Ovary (tissue), 9 donors: ENCODE measurements around the gene GRB14. TPM values are rescaled to one million over a fixed set of nuclear protein-coding genes. Genes with fewer than 3 reads are reported as not detected.

ENCODE experiments used
- DNase-seq, 5 donors: peaks; one replicate each; pipeline ENCODE4 v3.0.0-alpha.2; 2019 to 2020
- H3K27ac ChIP-seq, 2 donors: fragments of 200-600 bp; one replicate each; pipeline versions ENCODE4 v1.5.1 to v1.8.0; 2019 to 2022
- H3K27me3 ChIP-seq: fragments of 200-600 bp; one replicate; pipeline ENCODE4 v1.8.0; 2022
- H3K36me3 ChIP-seq: fragments of 200-600 bp; sonication (generic); one replicate; pipeline ENCODE4 v1.5.1; 2019
- H3K4me1 ChIP-seq: one replicate; pipeline ENCODE4 v1.8.1; 2013; ENCODE audit warnings: mild to moderate bottlenecking, moderate library complexity; ENCODE audit not compliant: insufficient read depth
- H3K4me3 ChIP-seq: fragments of 200-600 bp; sonication (generic); one replicate; pipeline ENCODE4 v1.5.1; 2017
- H3K9me3 ChIP-seq, 2 donors: fragments of 200-600 bp in 1 of 2; sonication (generic) in 1 of 2; one replicate each; pipeline versions ENCODE4 v1.5.1 to v1.8.1; 2013 to 2019; ENCODE audit warnings: mild to moderate bottlenecking in 1 of 2, moderate library complexity in 1 of 2
- CTCF ChIP-seq, 3 donors: fragments of 450-650 bp in 2 of 3; fragments of 200-600 bp in 1 of 3; IDR thresholded peaks; one replicate each; pipeline versions ENCODE4 v1.5.1 to v1.8.0; 2016 to 2022; ENCODE audit warnings: antibody characterized with exemption in 3 of 3, mild to moderate bottlenecking in 1 of 3
- EP300 ChIP-seq: sonication (generic); formaldehyde crosslinking; IDR thresholded peaks from one replicate; pipeline ENCODE4 v1.6.1; 2017; ENCODE audit warnings: antibody characterized with exemption
- POLR2A ChIP-seq: fragments of 450-650 bp; IDR thresholded peaks from one replicate; pipeline ENCODE4 v1.6.1; 2017; ENCODE audit warnings: antibody characterized with exemption, mild to moderate bottlenecking, moderate library complexity
- WGBS, 3 donors: extraction: QIAGEN DNeasy Blood & Tissue Kit in 1 of 3; methylation state at CpG; one replicate each; pipeline versions ENCODE4 v1.1.5 to v1.1.7; 2013 to 2017; 5-methylcytosine and 5-hydroxymethylcytosine counted together
- intact Hi-C, 4 donors: fragments of 100-400 bp; cut with DNase I; formaldehyde crosslinking; loops; one replicate each; pipeline versions ENCODE4 v1.11.0 to v1.15.1; 2022 to 2023
- polyA plus RNA-seq, 2 donors: library from polyadenylated mRNA; stranded (reverse); fragments of 200-250 nt in 1 of 2; fragments of 350-450 nt in 1 of 2; fragmentation: Illumina TruSeq in 1 of 2; extraction: RNeasy Lipid Tissue Mini Kit (QIAGEN cat#74804) in 1 of 2; gene quantifications; one replicate each; pipeline ENCODE4 v1.2.3, GENCODE V29; 2013 to 2014
- total RNA-seq, 7 donors: library from RNA; depleted of rRNA in 2 of 7; stranded (reverse); fragments of >200 nt in 2 of 7; fragmentation: NEBNext Ultra II Directional in 3 of 7; extraction: Animal tissue kit (Norgen Biotek cat#: 25700) in 3 of 7; gene quantifications; one replicate each; pipeline versions ENCODE4 v1.1.0 to v1.2.4, GENCODE V29; 2016 to 2023
- donor health status: DM: no; HTN: no; CAD: no; lungs with moderate emphysema.
- donor health status: DM: no; HTN: no; CAD: no.
- donor health status: Bipolar disorder and iron deficiency.
- donor health status: DM: yes; HTN: yes; CAD: no.
- donor health status: DM: no; HTN: no; CAD: no.
- donor health status: DM: yes; HTN: yes; CAD: no.

Gene GRB14
- total and polyA plus RNA-seq, 9 donors = 4.5 to 45.6 (median 11.8) TPM

GRCh38 chr2:164449706-164450105, 171.6 kb downstream of the GRB14 start:
- H3K4me3 ChIP-seq = no peak overlapping the region
- no peak overlapping the region for H3K27ac ChIP-seq
- no peak for TF ChIP-seq CTCF (IDR thresholded peaks at IDR 0.05)
- no peak for TF ChIP-seq EP300
- no peak for TF ChIP-seq POLR2A
- 81 to 87% (median 83%) methylated on average over 5 of the region's 5 CpGs for WGBS, 3 donors
- intact Hi-C loops = no loop called here
- no peaks in the 10 kb centered on the region for H3K9me3 ChIP-seq
- H3K36me3 ChIP-seq = no peaks in the 10 kb centered on the region
- no peak for DNase-seq
- no peaks in the 10 kb centered on the region for H3K27me3 ChIP-seq
- H3K4me1 ChIP-seq = no peaks in the 10 kb centered on the region

GRCh38 chr2:164447660-164448059, 173.6 kb downstream of the GRB14 start:
- Histone ChIP-seq H3K36me3 (no peaks in the 10 kb centered on the region), H3K27me3 (no peaks in the 10 kb centered on the region), H3K9me3 (no peaks in the 10 kb centered on the region), H3K27ac (no peak overlapping the region), H3K4me3 (no peak overlapping the region), H3K4me1 (no peaks in the 10 kb centered on the region)
- 88 to 94% (median 88%) methylated on average over 5 of the region's 5 CpGs for WGBS, 3 donors
- no peak for DNase-seq
- intact Hi-C loops = no loop called here
- no peak for TF ChIP-seq POLR2A
- TF ChIP-seq CTCF (IDR thresholded peaks at IDR 0.05) = no peak
- TF ChIP-seq EP300 = no peak

Other genes starting within 250 kb of the GRB14 start
- gene COBLL1, start 220.3 kb upstream of the GRB14 start, total RNA-seq = 10 to 100 TPM; 23.8 to 56.8 (median 40.9) TPM
- 10 to 100 TPM; 11.5 to 35.5 TPM for gene COBLL1, start 220.3 kb upstream of the GRB14 start, polyA plus RNA-seq